ENCODE results near the gene ING1. TPM values are rescaled to one million over a fixed set of nuclear protein-coding genes. Genes with fewer than 3 reads are reported as not detected.

Gene ING1
- total RNA-seq, 1 experiment from 2014 or later = 17.9 TPM

DNA sequence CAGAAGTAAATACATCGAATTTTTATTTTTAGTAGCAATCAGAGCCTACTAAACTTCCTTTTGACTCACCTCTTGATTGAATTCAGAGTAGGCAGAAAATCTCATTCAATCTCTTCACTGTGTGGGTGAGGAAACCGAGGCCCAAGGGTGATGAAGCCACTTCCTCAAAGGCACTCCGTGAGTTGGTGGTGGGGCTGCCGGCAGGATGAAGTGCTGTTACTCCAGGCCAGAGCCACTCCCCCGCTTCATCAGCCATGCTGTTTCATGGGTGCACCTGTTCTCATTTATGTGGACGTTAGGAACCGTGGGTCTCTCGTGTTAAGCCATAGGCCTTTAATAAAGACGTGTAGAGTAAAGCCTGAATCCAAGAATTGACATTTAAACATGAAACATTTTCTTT, 13.2 kb downstream of the ING1 start:
- DNase-seq (no peak), ATAC-seq (no peak)
- H3K9me3 ChIP-seq (ENCODE audit: low read length) = no peaks in the 10 kb centered on the region
- POLR2A ChIA-PET (ENCODE audit: unreplicated experiment) = no interaction called here
- no peaks in the 10 kb centered on the region for H3K27me3 ChIP-seq (ENCODE audit: low read length)
- H2AFZ ChIP-seq (ENCODE audit: low read length) = no peak overlapping the region
- no peak overlapping the region for H3K9ac ChIP-seq (ENCODE audit: low read length)
- no peaks in the 10 kb centered on the region for H3K4me1 ChIP-seq (ENCODE audit: insufficient read depth, low read length)
- intact Hi-C loops (cut with micrococcal nuclease) = no loop called here
- no peaks in the 10 kb centered on the region for H3K36me3 ChIP-seq (ENCODE audit: low read depth, low read length)
- H3K9me2 ChIP-seq (replicated peaks; ENCODE audit: low read length) = no peaks in the 10 kb centered on the region
- H3K4me3 ChIP-seq (ENCODE audit: low read length) = no peak overlapping the region
- H3K27ac ChIP-seq (ENCODE audit: low read length) = no peak overlapping the region
- no peaks in the 10 kb centered on the region for H3K79me2 ChIP-seq (ENCODE audit: low read length)
- no peaks in the 10 kb centered on the region for H3F3A ChIP-seq (ENCODE audit: low read length, unreplicated experiment)
- no peaks in the 10 kb centered on the region for H4K20me1 ChIP-seq (ENCODE audit: low read length)
- CTCF ChIA-PET = no interaction called here
- no peak overlapping the region for H3K4me2 ChIP-seq (ENCODE audit: low read length)
- TF ChIP-seq EZH2phosphoT487 (IDR thresholded peaks at IDR 0.05; ENCODE audit: borderline replicate concordance, low read length) (no peak), EZH2 (IDR thresholded peaks at IDR 0.05; ENCODE audit: low read length, unreplicated experiment) (no peak)
- TF ChIP-seq, protein P1, sequence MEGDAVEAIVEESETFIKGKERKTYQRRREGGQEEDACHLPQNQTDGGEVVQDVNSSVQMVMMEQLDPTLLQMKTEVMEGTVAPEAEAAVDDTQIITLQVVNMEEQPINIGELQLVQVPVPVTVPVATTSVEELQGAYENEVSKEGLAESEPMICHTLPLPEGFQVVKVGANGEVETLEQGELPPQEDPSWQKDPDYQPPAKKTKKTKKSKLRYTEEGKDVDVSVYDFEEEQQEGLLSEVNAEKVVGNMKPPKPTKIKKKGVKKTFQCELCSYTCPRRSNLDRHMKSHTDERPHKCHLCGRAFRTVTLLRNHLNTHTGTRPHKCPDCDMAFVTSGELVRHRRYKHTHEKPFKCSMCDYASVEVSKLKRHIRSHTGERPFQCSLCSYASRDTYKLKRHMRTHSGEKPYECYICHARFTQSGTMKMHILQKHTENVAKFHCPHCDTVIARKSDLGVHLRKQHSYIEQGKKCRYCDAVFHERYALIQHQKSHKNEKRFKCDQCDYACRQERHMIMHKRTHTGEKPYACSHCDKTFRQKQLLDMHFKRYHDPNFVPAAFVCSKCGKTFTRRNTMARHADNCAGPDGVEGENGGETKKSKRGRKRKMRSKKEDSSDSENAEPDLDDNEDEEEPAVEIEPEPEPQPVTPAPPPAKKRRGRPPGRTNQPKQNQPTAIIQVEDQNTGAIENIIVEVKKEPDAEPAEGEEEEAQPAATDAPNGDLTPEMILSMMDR (conservative IDR thresholded peaks at IDR 0.05; ENCODE audit: low read depth, low read length) = no peak
- BruUV-seq (replicated peaks) = no TSS peak

DNA sequence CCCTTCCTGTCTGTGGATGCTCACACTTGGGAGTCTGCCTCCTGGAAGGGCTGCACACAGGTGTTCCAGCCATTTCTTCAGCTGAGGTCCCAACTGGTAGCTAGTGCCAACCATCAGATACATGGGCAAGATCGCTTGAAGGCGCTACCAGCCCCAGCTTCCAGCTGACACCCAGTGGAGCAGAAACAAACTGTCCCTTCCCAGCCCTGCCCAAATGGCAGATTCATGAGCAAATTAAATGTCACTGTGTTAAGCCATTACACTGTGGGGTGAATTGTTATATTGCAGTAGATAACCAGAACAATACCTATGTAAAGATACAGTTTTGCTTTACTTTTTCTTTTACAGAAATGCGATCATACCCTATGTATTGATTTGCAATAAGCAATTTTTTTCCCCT, 17.6 kb downstream of the ING1 start:
- H3F3A ChIP-seq (ENCODE audit: low read length, unreplicated experiment) = no peaks in the 10 kb centered on the region
- no peaks in the 10 kb centered on the region for H4K20me1 ChIP-seq (ENCODE audit: low read length)
- POLR2A ChIA-PET (ENCODE audit: unreplicated experiment) = no interaction called here
- no peak overlapping the region for H2AFZ ChIP-seq (ENCODE audit: low read length)
- no peaks in the 10 kb centered on the region for H3K9me2 ChIP-seq (replicated peaks; ENCODE audit: low read length)
- H3K27ac ChIP-seq (ENCODE audit: low read length) = no peak overlapping the region
- ATAC-seq = no peak
- intact Hi-C loops (cut with micrococcal nuclease) = no loop called here
- no peak overlapping the region for H3K9ac ChIP-seq (ENCODE audit: low read length)
- no peaks in the 10 kb centered on the region for H3K79me2 ChIP-seq (ENCODE audit: low read length)
- TF ChIP-seq EZH2 (IDR thresholded peaks at IDR 0.05; ENCODE audit: low read length, unreplicated experiment) (no peak), EZH2phosphoT487 (IDR thresholded peaks at IDR 0.05; ENCODE audit: borderline replicate concordance, low read length) (no peak)
- TF ChIP-seq, protein P1 (conservative IDR thresholded peaks at IDR 0.05; ENCODE audit: low read depth, low read length) = no peak
- no peak overlapping the region for H3K4me2 ChIP-seq (ENCODE audit: low read length)
- BruUV-seq (replicated peaks) = no TSS peak
- no peak overlapping the region for H3K4me3 ChIP-seq (ENCODE audit: low read length)
- H3K36me3 ChIP-seq (ENCODE audit: low read depth, low read length) = no peaks in the 10 kb centered on the region
- no peak for DNase-seq
- H3K27me3 ChIP-seq (ENCODE audit: low read length) = no peaks in the 10 kb centered on the region
- H3K9me3 ChIP-seq (ENCODE audit: low read length) = no peaks in the 10 kb centered on the region
- no peaks in the 10 kb centered on the region for H3K4me1 ChIP-seq (ENCODE audit: insufficient read depth, low read length)
- CTCF ChIA-PET = no interaction called here

GRCh38 chr13:110734561-110734960, 21.1 kb downstream of the ING1 start:
- POLR2A ChIA-PET (ENCODE audit: unreplicated experiment) = no interaction called here

More at GRCh38 chr13:110734561-110734960, 21.1 kb downstream of the ING1 start:
- H3K9me3 ChIP-seq (ENCODE audit: low read length) = no peaks in the 10 kb centered on the region
- H3F3A ChIP-seq (ENCODE audit: low read length, unreplicated experiment) = no peaks in the 10 kb centered on the region
- DNase-seq = no peak
- no peaks in the 10 kb centered on the region for H3K9me2 ChIP-seq (replicated peaks; ENCODE audit: low read length)
- H3K4me3 ChIP-seq (ENCODE audit: low read length) = no peak overlapping the region
- no peak overlapping the region for H2AFZ ChIP-seq (ENCODE audit: low read length)
- no peaks in the 10 kb centered on the region for H3K4me1 ChIP-seq (ENCODE audit: insufficient read depth, low read length)
- TF ChIP-seq EZH2 (IDR thresholded peaks at IDR 0.05; ENCODE audit: low read length, unreplicated experiment) (no peak), EZH2phosphoT487 (IDR thresholded peaks at IDR 0.05; ENCODE audit: borderline replicate concordance, low read length) (no peak)
- TF ChIP-seq, protein P1 (conservative IDR thresholded peaks at IDR 0.05; ENCODE audit: low read depth, low read length) = no peak
- no peaks in the 10 kb centered on the region for H3K36me3 ChIP-seq (ENCODE audit: low read depth, low read length)
- ATAC-seq = no peak
- intact Hi-C loops (cut with micrococcal nuclease) = no loop called here
- no peak overlapping the region for H3K4me2 ChIP-seq (ENCODE audit: low read length)
- H3K79me2 ChIP-seq (ENCODE audit: low read length) = no peaks in the 10 kb centered on the region
- no peaks in the 10 kb centered on the region for H4K20me1 ChIP-seq (ENCODE audit: low read length)
- no peak overlapping the region for H3K27ac ChIP-seq (ENCODE audit: low read length)
- no TSS peak for BruUV-seq (replicated peaks)
- CTCF ChIA-PET = no interaction called here
- H3K9ac ChIP-seq (ENCODE audit: low read length) = no peak overlapping the region
- no peaks in the 10 kb centered on the region for H3K27me3 ChIP-seq (ENCODE audit: low read length)
